A673 (cell line): ENCODE results near the gene CHST6.

Experiments
- EZH2 ChIP-seq: fragments of 200-600 bp; sonication (generic); IDR thresholded peaks from 2 replicates; pipeline ENCODE4 v1.6.1; 2017; ENCODE audit warnings: borderline replicate concordance, low read depth, mild to moderate bottlenecking, mixed read lengths, antibody characterized with exemption, low read length; ENCODE audit not compliant: poor library complexity, severe bottlenecking
- TF ChIP-seq, protein P1 (sequence below): fragments of 300-800, 200-600 bp; sonication (generic); conservative IDR thresholded peaks from 2 replicates; pipeline ENCODE4 v1.5.1; 2017; ENCODE audit warnings: low read depth, mild to moderate bottlenecking, antibody characterized with exemption, low read length, moderate library complexity, mixed read lengths

DNA sequence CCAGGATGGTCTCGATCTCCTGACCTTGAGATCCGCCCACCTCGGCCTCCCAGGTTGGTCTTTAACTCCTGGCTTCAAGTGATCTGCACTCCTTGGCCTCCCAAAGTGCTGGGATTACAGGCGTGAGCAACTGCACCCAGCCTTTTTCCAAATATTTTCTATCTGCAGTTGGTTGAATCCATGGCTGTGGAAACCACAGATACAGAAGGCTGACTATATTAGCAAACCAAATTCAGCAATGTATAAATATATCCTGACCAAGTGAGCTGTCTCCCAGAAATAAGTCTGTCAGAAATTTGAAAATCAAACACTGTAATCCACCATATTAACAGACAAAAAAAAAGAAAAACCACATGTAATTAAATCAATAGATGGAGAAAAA lies 71.5 kb downstream of the CHST6 start:
- TF ChIP-seq, protein P1, sequence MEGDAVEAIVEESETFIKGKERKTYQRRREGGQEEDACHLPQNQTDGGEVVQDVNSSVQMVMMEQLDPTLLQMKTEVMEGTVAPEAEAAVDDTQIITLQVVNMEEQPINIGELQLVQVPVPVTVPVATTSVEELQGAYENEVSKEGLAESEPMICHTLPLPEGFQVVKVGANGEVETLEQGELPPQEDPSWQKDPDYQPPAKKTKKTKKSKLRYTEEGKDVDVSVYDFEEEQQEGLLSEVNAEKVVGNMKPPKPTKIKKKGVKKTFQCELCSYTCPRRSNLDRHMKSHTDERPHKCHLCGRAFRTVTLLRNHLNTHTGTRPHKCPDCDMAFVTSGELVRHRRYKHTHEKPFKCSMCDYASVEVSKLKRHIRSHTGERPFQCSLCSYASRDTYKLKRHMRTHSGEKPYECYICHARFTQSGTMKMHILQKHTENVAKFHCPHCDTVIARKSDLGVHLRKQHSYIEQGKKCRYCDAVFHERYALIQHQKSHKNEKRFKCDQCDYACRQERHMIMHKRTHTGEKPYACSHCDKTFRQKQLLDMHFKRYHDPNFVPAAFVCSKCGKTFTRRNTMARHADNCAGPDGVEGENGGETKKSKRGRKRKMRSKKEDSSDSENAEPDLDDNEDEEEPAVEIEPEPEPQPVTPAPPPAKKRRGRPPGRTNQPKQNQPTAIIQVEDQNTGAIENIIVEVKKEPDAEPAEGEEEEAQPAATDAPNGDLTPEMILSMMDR, result no peak
- TF ChIP-seq EZH2, result no peak
